ENCODE results near the gene COL20A1.

GRCh38 chr20:63314566-63315239 lies 21.7 kb downstream of the COL20A1 start:
- TF ChIP-seq EZH2 (IDR thresholded peaks at IDR 0.05; ENCODE audit: insufficient read depth, poor library complexity, severe bottlenecking) (no peak), EZH2phosphoT487 (IDR thresholded peaks at IDR 0.05; ENCODE audit: insufficient read depth, low read depth) (no peak)
